ENCODE measurements around the gene BCR.

DNA sequence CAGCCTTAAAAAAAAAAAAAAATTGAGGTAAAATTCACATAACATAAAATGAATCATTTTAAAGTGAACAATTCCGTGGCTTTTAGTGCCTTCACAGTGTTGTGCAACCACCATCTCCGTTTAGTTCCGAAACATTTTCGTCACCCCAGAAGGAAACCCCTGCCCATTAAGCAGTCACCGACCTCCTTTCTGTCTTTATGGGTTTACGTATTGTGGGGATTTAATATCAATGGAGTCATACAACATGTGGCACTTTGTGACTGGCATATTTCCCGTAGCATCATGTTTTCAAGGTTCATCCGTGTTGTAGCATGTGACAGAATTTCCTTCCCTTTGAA, 65.5 kb downstream of the BCR start:
- TF ChIP-seq POLR2A (IDR thresholded peaks at IDR 0.05; ENCODE audit: extremely low read depth, insufficient read length), result no peak
- no peak for TF ChIP-seq CTCF (IDR thresholded peaks at IDR 0.05; ENCODE audit: low read depth, low read length)

All from NB4 (cell line).